SHP77 treated with DMSO at 0.1 percent for 48 hours (cell line): ENCODE data around the gene MANSC1.
"Not testable (repeated sequence)": the region's sequence is repeated elsewhere in the genome, so short reads cannot be mapped to it uniquely, and the experiment has no call there.

Source experiments
- DNase-seq: peaks from one replicate; lab custom pipeline; 2025; lab: John Stamatoyannopoulos, UW

The MANSC1 gene

DNA sequence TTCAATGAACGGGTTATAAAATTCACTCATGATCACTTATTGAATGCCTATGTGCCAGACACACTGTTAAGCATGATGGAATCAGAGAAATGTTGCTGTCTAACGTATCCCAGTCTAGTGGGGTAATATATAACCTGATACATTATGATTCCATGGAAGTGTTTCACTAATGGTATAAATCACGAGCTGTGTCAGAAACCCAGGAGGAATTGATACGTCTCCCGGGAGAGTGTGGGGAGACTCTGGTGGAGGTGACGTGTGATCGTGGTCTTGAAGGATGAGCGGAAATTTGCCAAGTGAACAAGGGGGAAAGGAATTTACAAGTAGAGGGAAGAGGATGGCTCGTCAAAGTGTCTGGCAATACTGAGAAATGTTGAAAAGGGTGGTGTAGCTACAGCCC, 26.5 kb downstream of the MANSC1 start:
- DNase-seq: no peak

GRCh38 chr12:12323118-12323517, 26.9 kb downstream of the MANSC1 start:
- no peak for DNase-seq

DNA sequence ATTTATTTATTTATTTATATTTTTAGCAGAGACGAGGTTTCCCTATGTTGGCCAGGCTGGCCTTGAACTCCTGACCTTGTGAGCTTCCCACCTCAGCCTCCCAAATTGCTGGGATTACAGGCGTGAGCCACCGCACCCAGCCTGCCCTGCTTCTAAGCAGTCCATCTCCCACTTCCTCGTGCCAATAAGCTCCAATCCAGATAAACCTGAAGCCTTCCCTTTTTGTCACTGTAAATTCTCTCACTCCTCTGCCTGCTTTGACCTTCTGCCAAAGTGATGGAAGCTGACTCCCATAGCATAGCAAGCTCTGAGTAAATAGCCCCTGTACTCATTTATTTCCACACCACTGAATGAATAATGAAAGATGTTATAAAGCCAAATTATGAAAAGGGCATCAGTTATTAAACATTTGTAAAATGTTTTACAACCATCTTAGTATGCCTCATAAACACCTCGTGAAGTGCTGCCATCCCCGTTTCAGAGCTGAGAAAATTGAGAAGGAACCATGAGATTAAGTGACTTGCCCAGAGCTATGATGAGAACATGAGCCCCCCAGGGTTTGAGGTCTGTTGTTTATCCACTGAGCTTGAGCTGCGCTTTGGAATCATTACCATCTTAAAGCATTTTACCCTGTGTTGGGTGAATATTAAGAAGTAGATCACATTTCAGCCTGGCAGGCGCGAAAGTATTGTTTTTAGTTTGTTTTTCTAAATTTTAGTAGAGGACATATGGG, 30.4 kb downstream of the MANSC1 start:
- no peak for DNase-seq

DNA sequence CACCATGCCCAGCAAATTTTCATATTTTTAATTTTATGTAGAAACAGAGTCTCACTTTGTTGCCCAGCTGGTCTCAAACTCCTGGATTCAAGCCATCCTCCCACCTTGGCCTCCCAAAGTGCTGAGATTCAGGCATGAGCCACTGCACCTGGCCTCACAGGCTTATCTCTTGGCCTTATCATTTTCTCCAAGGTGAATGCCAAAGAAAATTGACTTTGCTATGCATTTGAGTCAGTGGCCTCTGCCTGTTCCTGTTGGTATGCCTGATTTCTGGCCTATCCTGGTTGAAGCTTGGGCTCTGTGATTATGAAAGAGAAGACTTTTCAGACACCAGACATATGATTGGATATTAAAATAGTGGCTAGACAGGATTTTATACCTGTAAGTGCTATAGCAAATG, 34.2 kb downstream of the MANSC1 start:
- DNase-seq: no peak

DNA sequence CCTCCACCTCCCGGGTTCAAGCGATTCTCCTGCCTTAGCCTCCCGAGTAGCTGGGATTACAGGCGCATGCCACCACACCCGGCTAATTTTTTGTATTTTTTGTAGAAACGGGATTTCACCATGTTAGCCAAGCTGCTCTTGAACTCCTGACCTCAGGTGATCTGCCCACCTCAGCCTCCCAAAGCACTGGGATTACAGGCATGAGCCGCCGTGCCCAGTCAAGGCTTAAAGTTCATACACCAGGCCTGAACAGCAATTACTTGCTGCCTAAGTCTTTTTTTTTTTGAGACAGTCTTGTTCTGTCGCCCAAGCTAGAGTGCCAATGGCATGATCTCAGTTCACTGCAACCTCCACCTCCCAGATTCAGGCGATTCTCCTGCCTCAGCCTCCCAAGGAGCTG, 39.3 kb downstream of the MANSC1 start:
- DNase-seq: not testable (repeated sequence)

- DNase-seq: no peak
Measured at GRCh38 chr12:12305568-12306300, 44.3 kb downstream of the MANSC1 start.

DNA sequence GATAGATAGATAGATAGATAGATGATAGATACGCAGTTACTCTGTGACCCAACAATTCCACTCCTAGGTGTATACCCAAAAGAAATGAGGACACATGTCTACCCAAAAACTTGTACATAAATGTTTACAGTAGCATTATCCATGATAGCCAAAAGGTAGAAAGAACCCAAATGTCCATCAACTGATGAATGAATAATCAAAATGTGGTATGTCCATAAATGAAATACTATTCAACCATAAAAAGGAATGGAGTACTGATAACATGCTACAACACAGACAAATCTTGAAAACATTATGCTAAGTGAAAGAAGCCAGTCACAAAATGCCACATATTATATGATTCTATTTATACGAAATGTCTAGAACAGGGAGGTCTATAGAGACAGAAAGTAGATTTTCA, 47.1 kb downstream of the MANSC1 start:
- DNase-seq: no peak

DNA sequence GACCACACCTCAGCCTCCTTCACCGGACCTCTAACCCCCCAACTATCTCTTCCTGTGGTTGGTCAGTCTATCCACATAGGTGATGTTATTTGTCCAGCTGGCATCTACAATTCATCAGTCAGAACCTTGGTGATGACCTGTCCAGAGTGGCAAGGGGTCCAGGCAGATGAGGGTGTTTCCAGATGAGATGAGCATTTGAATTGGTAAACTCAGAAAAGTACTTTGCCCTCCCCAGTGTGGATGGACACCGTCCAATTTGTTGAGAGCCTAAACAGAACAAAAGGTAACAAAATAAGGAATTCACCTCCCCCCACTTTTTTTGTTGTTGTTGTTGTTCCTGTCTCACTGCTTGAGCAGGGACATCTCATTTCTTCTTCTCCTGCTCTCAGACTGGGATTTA, 48.9 kb downstream of the MANSC1 start:
- no peak for DNase-seq

GRCh38 chr12:12297201-12297830, 52.7 kb downstream of the MANSC1 start:
- DNase-seq: no peak

DNA sequence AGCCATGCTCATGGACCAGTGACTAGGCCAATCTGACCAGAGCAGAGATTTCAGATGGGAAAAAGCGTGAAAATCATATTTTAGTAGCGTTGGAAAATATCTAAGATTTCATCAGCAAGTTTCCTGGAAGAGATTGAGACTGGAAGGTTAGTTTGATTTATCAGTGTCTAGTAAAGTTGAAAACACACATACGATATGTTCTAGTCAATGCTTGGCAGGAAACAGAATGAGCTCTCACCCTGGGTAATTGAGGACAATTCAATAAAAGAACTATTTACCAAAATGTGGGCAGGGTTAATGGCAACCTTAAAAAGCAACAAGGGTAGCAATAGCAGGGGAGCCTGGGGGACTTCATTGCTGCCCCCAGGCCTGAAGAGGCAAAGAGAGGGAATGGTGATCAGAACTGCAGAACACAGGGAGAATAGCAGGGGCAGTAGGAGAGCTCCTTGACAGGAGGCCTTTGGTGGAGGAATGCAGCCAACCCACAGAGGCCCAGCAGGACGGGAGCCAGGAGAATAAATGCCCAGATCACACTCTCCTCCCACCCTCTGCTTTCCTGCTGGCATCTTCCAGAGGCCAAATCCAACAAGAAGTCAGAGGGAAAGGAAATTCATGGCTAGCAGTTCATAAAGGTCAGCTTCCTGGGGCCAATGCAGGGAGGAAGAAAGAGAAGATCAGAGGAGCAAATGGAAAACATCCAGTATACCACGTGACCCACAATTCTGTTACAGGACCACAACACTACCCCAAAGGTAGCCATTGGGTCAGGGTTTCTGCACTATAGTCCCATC, 55.6 kb downstream of the MANSC1 start:
- no peak for DNase-seq

GRCh38 chr12:12290206-12290605, 59.8 kb downstream of the MANSC1 start:
- DNase-seq: no peak

GRCh38 chr12:12286441-12286840, 63.6 kb downstream of the MANSC1 start:
- no peak for DNase-seq

DNA sequence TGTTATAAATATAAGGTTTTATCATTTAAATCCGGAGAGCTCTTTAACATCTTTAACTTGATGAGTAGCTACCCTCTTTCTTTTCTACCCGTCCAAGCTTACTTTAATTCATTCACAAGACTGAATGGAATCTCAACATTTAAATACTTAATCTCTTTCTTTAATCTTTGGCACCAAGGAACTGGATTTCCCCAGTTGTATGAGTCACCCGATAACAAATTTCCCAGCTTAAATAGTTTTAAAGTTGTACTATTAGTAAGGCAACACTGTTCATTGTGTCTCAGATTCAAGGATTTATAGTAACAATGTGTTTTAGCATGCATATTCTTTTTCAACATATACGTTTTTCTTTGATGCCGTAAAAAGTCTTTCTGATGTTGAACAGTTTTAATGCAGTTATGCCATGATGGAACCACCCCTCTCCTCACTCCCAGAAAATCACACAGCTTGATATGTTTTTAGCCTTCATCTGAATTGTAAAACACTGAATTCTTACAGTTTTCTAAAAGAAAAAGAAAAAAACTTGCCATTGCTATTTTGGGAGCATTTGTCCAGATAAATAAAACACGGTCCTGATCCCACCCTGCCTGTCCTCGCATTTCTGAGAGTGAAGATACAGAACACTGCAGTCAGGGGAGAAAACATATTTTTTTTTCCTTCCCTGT, 67.1 kb downstream of the MANSC1 start:
- no peak for DNase-seq

GRCh38 chr12:12282202-12282601, 67.8 kb downstream of the MANSC1 start:
- DNase-seq: no peak

GRCh38 chr12:12281134-12281533, 68.9 kb downstream of the MANSC1 start:
- no peak for DNase-seq

GRCh38 chr12:12278899-12279298, 71.1 kb downstream of the MANSC1 start:
- DNase-seq: no peak
